Measurements from ENCODE around the gene KRTAP5-2. TPM values are rescaled to one million over a fixed set of nuclear protein-coding genes. Genes with fewer than 3 reads are reported as not detected.

KRTAP5-2 gene
- total RNA-seq, 2 donors from 2014 or later = not detected

DNA sequence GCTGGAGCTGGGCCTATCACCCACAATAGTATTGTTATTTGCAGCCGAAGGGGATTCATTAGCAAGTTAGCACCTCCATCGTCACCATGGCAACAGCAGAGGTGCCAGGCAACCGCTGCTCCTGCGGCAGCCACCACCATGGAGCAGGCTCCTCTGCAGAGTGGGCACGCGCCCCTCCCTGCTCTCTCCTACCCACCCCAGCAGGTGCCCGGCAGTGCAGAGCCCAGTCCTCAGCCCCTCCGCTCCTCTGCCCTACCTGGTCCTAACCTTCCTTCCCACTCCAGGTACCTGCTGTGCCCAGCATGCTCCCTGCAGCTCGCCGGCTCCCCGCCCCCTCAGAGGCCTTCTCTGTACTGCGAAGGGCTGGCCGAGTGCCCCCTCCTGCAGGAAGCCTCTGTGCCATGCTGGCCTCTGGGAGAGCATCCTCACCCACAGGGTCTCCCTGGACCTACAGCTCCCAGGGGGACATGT is 29.6 kb downstream of the KRTAP5-2 start:
- DNase-seq (ENCODE audit: low spot score) (no peak), ATAC-seq (ENCODE audit: insufficient number of reproducible peaks, low FRiP score, low read depth) (no peak)
- Histone ChIP-seq H3K36me3 (peaks cover under 1% of the 10 kb centered on the region), H3K27ac (no peak overlapping the region), H3K4me1 (ENCODE audit: control insufficient read depth in 1 of 2, low read depth in 2 of 2) (peaks cover 13 to 78% of the 10 kb centered on the region in 2 donors), H3K9me3 (no peaks in the 10 kb centered on the region), H3K27me3 (replicated peaks; ENCODE audit: insufficient read depth) (no peaks in the 10 kb centered on the region), H3K4me3 (no peak overlapping the region)
- TF ChIP-seq, protein P1, sequence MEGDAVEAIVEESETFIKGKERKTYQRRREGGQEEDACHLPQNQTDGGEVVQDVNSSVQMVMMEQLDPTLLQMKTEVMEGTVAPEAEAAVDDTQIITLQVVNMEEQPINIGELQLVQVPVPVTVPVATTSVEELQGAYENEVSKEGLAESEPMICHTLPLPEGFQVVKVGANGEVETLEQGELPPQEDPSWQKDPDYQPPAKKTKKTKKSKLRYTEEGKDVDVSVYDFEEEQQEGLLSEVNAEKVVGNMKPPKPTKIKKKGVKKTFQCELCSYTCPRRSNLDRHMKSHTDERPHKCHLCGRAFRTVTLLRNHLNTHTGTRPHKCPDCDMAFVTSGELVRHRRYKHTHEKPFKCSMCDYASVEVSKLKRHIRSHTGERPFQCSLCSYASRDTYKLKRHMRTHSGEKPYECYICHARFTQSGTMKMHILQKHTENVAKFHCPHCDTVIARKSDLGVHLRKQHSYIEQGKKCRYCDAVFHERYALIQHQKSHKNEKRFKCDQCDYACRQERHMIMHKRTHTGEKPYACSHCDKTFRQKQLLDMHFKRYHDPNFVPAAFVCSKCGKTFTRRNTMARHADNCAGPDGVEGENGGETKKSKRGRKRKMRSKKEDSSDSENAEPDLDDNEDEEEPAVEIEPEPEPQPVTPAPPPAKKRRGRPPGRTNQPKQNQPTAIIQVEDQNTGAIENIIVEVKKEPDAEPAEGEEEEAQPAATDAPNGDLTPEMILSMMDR (IDR thresholded peaks at IDR 0.05) = no peak

DNA sequence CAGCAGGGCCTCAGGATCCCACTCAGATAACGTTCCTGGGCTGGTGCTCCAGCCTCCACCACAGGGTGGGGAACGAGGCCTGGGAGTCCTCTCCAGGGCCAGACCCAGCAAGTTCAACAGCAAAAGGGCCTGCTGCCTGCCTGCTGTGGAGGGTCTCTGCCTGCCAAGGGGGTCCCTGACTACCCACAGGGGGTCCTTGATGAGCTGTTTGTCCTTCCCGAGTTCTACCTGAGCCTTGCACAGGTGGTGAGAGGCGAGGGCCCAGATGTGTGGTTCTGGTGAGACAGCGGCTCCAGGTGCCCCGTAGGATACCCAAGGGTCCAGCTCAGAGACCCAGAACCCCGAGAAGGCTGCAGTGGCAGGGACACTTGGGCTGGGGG is 30.4 kb downstream of the KRTAP5-2 start:
- TF ChIP-seq, protein P1 (IDR thresholded peaks at IDR 0.05) = no peak
- no peak for ATAC-seq (ENCODE audit: insufficient number of reproducible peaks, low FRiP score, low read depth)
- H3K4me1 ChIP-seq (ENCODE audit: control insufficient read depth in 1 of 2, low read depth in 2 of 2) = peaks cover 9 to 73% of the 10 kb centered on the region in 2 donors
- H3K36me3 ChIP-seq = peaks cover 8% of the 10 kb centered on the region
- no peak overlapping the region for H3K4me3 ChIP-seq
- no peaks in the 10 kb centered on the region for H3K27me3 ChIP-seq (replicated peaks; ENCODE audit: insufficient read depth)
- no peak overlapping the region for H3K27ac ChIP-seq
- no peak for DNase-seq (ENCODE audit: low spot score)
- H3K9me3 ChIP-seq = no peaks in the 10 kb centered on the region

DNA sequence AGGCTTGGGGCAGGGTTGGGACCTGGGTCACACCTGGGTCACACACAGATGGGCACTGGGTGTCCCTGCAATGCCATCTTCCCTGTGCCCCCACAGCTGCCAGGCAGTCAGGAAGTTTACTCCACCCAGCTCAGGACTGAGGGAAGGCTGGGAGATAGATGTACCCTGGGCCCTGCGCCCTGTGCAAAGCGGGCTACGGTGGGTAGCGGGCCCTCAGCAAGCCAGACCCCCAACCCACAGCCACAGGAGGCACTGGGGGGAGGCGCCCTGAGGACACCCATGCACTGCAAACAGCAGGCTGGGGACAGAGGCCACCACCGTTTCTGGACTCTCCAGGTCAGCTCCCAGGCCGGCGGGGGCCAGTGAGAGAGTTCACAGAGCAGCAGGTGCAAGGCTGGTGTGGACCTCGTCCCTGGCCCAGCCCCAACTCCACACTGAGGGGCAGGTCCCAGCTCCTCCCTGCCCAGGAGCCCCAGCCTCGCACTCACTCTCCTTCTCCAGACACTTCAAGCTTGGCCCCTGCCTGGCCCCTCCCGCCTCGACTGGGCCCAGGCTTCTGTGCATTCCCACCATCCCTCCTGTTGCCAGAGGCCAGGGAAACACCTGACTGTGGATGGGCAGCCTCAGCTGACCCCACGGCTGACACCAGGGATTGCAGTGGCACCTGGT is 30.9 kb downstream of the KRTAP5-2 start:
- Histone ChIP-seq H3K36me3 (peaks cover 10% of the 10 kb centered on the region), H3K27ac (no peak overlapping the region), H3K27me3 (replicated peaks; ENCODE audit: insufficient read depth) (no peaks in the 10 kb centered on the region), H3K4me3 (no peak overlapping the region), H3K4me1 (ENCODE audit: control insufficient read depth in 1 of 2, low read depth in 2 of 2) (peaks cover 9 to 71% of the 10 kb centered on the region in 2 donors), H3K9me3 (no peaks in the 10 kb centered on the region)
- ATAC-seq (ENCODE audit: insufficient number of reproducible peaks, low FRiP score, low read depth) (no peak), DNase-seq (ENCODE audit: low spot score) (no peak)
- TF ChIP-seq, protein P1 (IDR thresholded peaks at IDR 0.05) = no peak

DNA sequence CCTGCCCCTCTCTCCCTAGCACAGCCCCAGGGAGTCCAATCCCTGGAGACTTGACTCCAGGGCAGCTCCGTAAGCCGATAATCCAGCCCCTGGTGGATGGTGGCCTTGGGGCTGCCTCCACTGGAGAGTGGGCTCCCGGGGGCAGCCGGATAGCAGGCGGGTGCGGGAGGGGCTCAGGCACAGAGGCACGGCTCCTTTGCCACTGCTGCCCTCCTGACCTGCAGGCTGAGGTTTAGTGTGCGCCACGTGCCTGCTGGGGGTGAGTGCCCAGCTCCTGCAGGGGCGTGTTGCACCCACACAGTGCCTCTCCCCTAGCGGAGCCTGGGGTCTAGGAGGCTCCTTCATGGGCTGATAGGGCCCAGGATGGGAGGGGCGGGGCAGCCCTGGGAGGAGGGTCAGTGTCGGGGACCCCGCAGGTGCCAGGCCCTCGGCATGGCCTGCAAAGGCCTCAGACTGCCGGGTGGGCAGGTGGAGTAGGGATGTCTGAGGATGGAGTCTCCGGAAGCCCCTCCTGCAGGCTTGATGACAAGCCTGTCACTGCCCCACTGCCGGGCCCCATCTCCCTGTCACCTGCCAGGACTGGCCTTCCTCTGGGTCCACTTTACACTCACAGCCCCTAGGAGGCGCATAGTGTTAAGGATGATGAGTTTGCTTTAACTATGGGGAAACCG is 31.6 kb downstream of the KRTAP5-2 start:
- peaks cover 15% of the 10 kb centered on the region for H3K36me3 ChIP-seq
- no peaks in the 10 kb centered on the region for H3K9me3 ChIP-seq
- TF ChIP-seq, protein P1 (IDR thresholded peaks at IDR 0.05) = no peak
- no peaks in the 10 kb centered on the region for H3K27me3 ChIP-seq (replicated peaks; ENCODE audit: insufficient read depth)
- peaks cover 9 to 71% of the 10 kb centered on the region in 2 donors for H3K4me1 ChIP-seq (ENCODE audit: control insufficient read depth in 1 of 2, low read depth in 2 of 2)
- no peak for DNase-seq (ENCODE audit: low spot score)
- no peak for ATAC-seq (ENCODE audit: insufficient number of reproducible peaks, low FRiP score, low read depth)
- no peak overlapping the region for H3K27ac ChIP-seq
- H3K4me3 ChIP-seq = no peak overlapping the region

DNA sequence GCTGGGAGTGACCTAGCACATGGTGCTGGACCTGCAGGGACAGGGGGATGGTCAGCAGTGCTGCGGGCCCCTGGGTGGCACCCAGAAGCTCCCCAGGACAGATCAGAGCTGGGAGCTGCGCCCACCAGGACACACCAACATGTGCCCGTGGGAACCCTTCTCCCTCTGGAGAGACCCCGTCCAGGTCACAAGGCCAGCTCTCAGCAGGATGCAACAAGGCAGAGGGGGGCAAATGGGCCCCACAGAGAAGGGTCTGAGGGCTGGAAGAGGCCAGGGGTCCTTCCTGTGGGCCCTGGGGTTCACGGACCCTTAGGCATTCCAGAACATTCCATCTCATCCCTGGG is 32.2 kb downstream of the KRTAP5-2 start:
- Histone ChIP-seq H3K27ac (no peak overlapping the region), H3K9me3 (no peaks in the 10 kb centered on the region), H3K4me1 (ENCODE audit: control insufficient read depth in 1 of 2, low read depth in 2 of 2) (peaks cover 9 to 67% of the 10 kb centered on the region in 2 donors), H3K4me3 (no peak overlapping the region), H3K36me3 (peaks cover 17% of the 10 kb centered on the region), H3K27me3 (replicated peaks; ENCODE audit: insufficient read depth) (no peaks in the 10 kb centered on the region)
- TF ChIP-seq, protein P1 (IDR thresholded peaks at IDR 0.05) = no peak
- DNase-seq (ENCODE audit: low spot score) = no peak
- ATAC-seq (ENCODE audit: insufficient number of reproducible peaks, low FRiP score, low read depth) = no peak

All from thoracic aorta (tissue), 2 donors.